GM12892 (cell line): ENCODE measurements around the gene KNDC1.

Experiments used
- POLR2A ChIP-seq: IDR thresholded peaks from 2 replicates; pipeline ENCODE4 v1.6.1; 2011; ENCODE audit warnings: low read depth, low read length, control low read depth
- POLR2AphosphoS5 ChIP-seq: IDR thresholded peaks from 2 replicates; pipeline ENCODE4 v1.6.1; 2011; ENCODE audit warnings: low read depth, low read length, control low read depth
- TAF1 ChIP-seq: IDR thresholded peaks from 2 replicates; pipeline ENCODE4 v1.6.1; 2011; ENCODE audit warnings: low read depth, mild to moderate bottlenecking, control low read depth, low read length, borderline replicate concordance

DNA sequence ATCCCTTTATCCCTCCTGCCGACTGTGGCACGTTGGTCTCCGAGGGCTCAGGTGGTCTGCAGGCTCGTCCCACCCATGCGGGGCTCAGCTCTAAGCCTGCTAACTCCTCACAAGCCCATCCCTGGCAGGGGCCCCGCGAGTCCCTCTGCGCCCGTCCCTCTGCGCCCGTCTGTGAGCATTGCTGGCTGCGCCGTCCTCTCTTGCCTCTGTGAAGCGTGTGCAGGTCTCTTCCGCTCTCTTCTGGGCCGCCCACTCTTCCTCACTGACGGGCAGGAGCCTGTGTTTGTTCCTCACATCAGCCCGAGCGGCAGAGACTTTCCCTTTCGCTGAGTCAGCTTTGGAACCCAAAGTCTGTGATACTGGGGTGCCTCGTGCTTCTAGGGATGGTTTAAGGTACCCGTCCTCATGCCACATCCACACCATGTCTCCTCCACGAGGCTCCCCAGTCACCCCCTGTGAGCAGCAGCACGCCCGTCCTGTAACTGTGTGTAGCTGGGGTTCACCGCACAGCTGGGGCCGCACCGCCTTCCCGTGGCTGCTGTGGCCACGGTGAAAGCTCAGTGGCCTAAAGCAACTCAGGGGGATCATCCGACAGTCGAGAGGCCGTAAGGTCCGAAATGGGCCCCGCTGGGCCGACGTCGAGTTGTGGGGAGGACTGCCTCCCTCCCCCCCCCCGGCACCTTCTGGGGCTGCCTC, 36.8 kb upstream of the KNDC1 start:
- TF ChIP-seq TAF1 (no peak), POLR2AphosphoS5 (no peak), POLR2A (no peak)
